GM12878 (cell line): Measurements from ENCODE around the gene CFAP299. TPM values are rescaled to one million over a fixed set of nuclear protein-coding genes. Genes with fewer than 3 reads are reported as not detected.

ENCODE experiments used
- ATAC-seq: fragments of 200-7000 bp; cut with Tn5 transposase; 3 replicates; pipeline ENCODE4 v1.9.1; 2020; ENCODE audit warnings: mild to moderate bottlenecking, moderate library complexity
- BruUV-seq: library from RNA; stranded (reverse); fragments of 400-500 nt; replicated peaks from 2 replicates; lab custom pipeline; 2021; lab: Mats Ljungman, UMichigan
- CTCF ChIA-PET: fragments of 300-600 bp; sonication (Branson Sonifier 250); formaldehyde crosslinking; extraction: SDS; loops from one replicate; lab custom pipeline; 2021; ENCODE audit warnings: inconsistent platforms; lab: Yijun Ruan, JAX
- POLR2A ChIA-PET: fragments of 350-600 bp; formaldehyde crosslinking; extraction: SDS; loops from one replicate; lab custom pipeline; 2021; ENCODE audit warnings: inconsistent platforms; lab: Charles Lee
- RAD21 ChIA-PET: fragments of 300-600 bp; sonication (Branson Sonifier 250); formaldehyde crosslinking; loops from one replicate; lab custom pipeline; 2023; ENCODE audit warnings: antibody characterized with exemption; ENCODE audit not compliant: unreplicated experiment; lab: Charles Lee
- SMC1A ChIA-PET: fragments of 300-600 bp; sonication (Branson Sonifier 250); formaldehyde crosslinking; loops from one replicate; lab custom pipeline; 2023; ENCODE audit not compliant: unreplicated experiment, uncharacterized antibody; lab: Charles Lee
- DNase-seq: peaks from one replicate; pipeline ENCODE4 v3.0.0-alpha.2; 2011; ENCODE audit warnings: low read depth, low spot score
- FAIRE-seq: peaks from 3 replicates; lab custom pipeline; 2011; peaks lifted over from hg19 to GRCh38; lab: Jason Lieb, UNC
- H2AFZ ChIP-seq: 2 replicates; pipeline ENCODE4 v1.6.0; 2011; ENCODE audit warnings: low read depth, low read length, control low read depth; ENCODE audit not compliant: control insufficient read depth
- H3K27ac ChIP-seq: 2 replicates; pipeline ENCODE4 v1.5.1; 2011; ENCODE audit warnings: control low read depth; ENCODE audit not compliant: control insufficient read depth, insufficient read depth
- H3K27me3 ChIP-seq, 2 experiments: replicated peaks in 1 of 2; 2 replicates each; pipeline versions ENCODE4 v1.6.0 to v1.6.1; 2011; ENCODE audit warnings: low read length in 1 of 2; ENCODE audit not compliant: control insufficient read depth in 2 of 2, insufficient read depth in 2 of 2
- H3K36me3 ChIP-seq, 2 experiments: 2 replicates each; pipeline ENCODE4 v1.5.1; 2011; ENCODE audit warnings: low read length in 1 of 2; ENCODE audit not compliant: control insufficient read depth in 2 of 2, insufficient read depth in 2 of 2
- H3K4me1 ChIP-seq: 2 replicates; pipeline ENCODE4 v1.6.1; 2011; ENCODE audit warnings: mild to moderate bottlenecking, low read length, moderate library complexity, mixed read lengths; ENCODE audit not compliant: control insufficient read depth, insufficient read depth
- H3K4me2 ChIP-seq: 2 replicates; pipeline ENCODE4 v1.6.0; 2011; ENCODE audit warnings: control low read depth; ENCODE audit not compliant: control insufficient read depth, insufficient read depth
- H3K4me3 ChIP-seq: fragments of 200-600 bp; sonication (generic); 2 replicates; pipeline ENCODE4 v1.5.1; 2016
- H3K79me2 ChIP-seq: 2 replicates; pipeline ENCODE4 v1.6.0; 2011; ENCODE audit warnings: low read length; ENCODE audit not compliant: control insufficient read depth, insufficient read depth
- H3K9ac ChIP-seq: 2 replicates; pipeline ENCODE4 v1.8.0; 2011; ENCODE audit warnings: low read length, control low read depth, mixed read lengths; ENCODE audit not compliant: control insufficient read depth, insufficient read depth
- H3K9me3 ChIP-seq: replicated peaks from 3 replicates; pipeline ENCODE4 v1.5.1; 2011; ENCODE audit warnings: mild to moderate bottlenecking, low read length; ENCODE audit not compliant: control insufficient read depth, insufficient read depth
- H4K20me1 ChIP-seq: 2 replicates; pipeline ENCODE4 v1.6.0; 2011; ENCODE audit not compliant: control insufficient read depth, insufficient read depth
- BACH1 ChIP-seq: fragments of 450-650 bp; IDR thresholded peaks from 2 replicates; pipeline ENCODE4 v1.6.1; 2017; ENCODE audit warnings: mild to moderate bottlenecking, borderline replicate concordance
- CHD1 ChIP-seq: IDR thresholded peaks from 2 replicates; pipeline ENCODE4 v1.6.1; 2012; ENCODE audit warnings: low read depth, low read length, improper control_type of control experiment
- EED ChIP-seq: sonication (generic); IDR thresholded peaks from 2 replicates; pipeline ENCODE4 v1.6.1; 2016; ENCODE audit warnings: antibody characterized with exemption, low read depth
- EZH2 ChIP-seq: IDR thresholded peaks from 2 replicates; pipeline ENCODE4 v1.6.1; 2012; ENCODE audit warnings: low read depth, mild to moderate bottlenecking, control low read depth, inconsistent platforms, low read length, borderline replicate concordance; ENCODE audit not compliant: control insufficient read depth
- FOS ChIP-seq: IDR thresholded peaks from 3 replicates; pipeline ENCODE4 v1.6.1; 2011; ENCODE audit warnings: borderline replicate concordance; ENCODE audit not compliant: insufficient read length; ENCODE audit errors: extremely low read depth
- GATAD2B ChIP-seq: fragments of 450-650 bp; conservative IDR thresholded peaks from 2 replicates; pipeline ENCODE4 v1.6.1; 2017; ENCODE audit warnings: low read depth, mild to moderate bottlenecking, moderate library complexity
- HDAC2 ChIP-seq: fragments of 200-600 bp; sonication (generic); IDR thresholded peaks from 2 replicates; pipeline ENCODE4 v1.6.1; 2017
- MYC ChIP-seq: IDR thresholded peaks from 2 replicates; pipeline ENCODE4 v1.6.1; 2011; ENCODE audit warnings: mild to moderate bottlenecking, low read length, moderate library complexity, inconsistent platforms; ENCODE audit not compliant: insufficient read depth, insufficient replicate concordance, insufficient read length, severe bottlenecking
- NFIC ChIP-seq: IDR thresholded peaks from 2 replicates; pipeline ENCODE4 v1.6.1; 2012; ENCODE audit warnings: low read depth, mild to moderate bottlenecking, inconsistent platforms, low read length, moderate library complexity
- PML ChIP-seq: IDR thresholded peaks from 2 replicates; pipeline ENCODE4 v1.6.1; 2012; ENCODE audit warnings: low read length, inconsistent platforms
- RAD21 ChIP-seq: IDR thresholded peaks from 2 replicates; pipeline ENCODE4 v1.6.1; 2011; ENCODE audit warnings: mild to moderate bottlenecking, low read depth, low read length, moderate library complexity; ENCODE audit not compliant: insufficient read depth
- RELA ChIP-seq: fragments of 450-650 bp; IDR thresholded peaks from 2 replicates; pipeline ENCODE4 v1.8.0; 2014; ENCODE audit warnings: borderline replicate concordance; ENCODE audit not compliant: partially characterized antibody
- WGBS: methylation state at CpG from one replicate; pipeline ENCODE4 v1.1.6; 2016; ENCODE audit warnings: low lambda C conversion rate; ENCODE audit not compliant: insufficient replicate concordance, insufficient coverage; ENCODE audit errors: missing lambda C conversion rate; 5-methylcytosine and 5-hydroxymethylcytosine counted together
- in situ Hi-C: fragments of 300-500 bp; cut with MboI; formaldehyde crosslinking; loops from 9 replicates; pipeline ENCODE4 v1.14.3; 2018; ENCODE audit warnings: mixed read lengths
- intact Hi-C: fragments of 100-400 bp; cut with micrococcal nuclease; formaldehyde crosslinking; loops from one replicate; pipeline ENCODE4 v1.14.2; 2022; ENCODE audit not compliant: unreplicated experiment
- polyA plus RNA-seq, 11 experiments: library from polyadenylated mRNA; depleted of rRNA in 4 of 11; unstranded in 6 of 11; stranded (reverse) in 5 of 11; fragments of >200 nt; fragmentation: Nextera tagmentation in 4 of 11; fragmentation: Illumina TruSeq in 1 of 11; extraction: Ambion mirVana in 4 of 11; extraction: Trizol in 1 of 11; gene quantifications; 1 replicate in 1 of 11; 2 replicates in 10 of 11; pipeline versions ENCODE4 v1.2.1 to v1.2.3, GENCODE V29; 2011 to 2016; ENCODE audit warnings: inconsistent platforms in 2 of 11, missing spikeins in 2 of 11, low read depth in 1 of 11
- total RNA-seq, 4 experiments: library from RNA; depleted of rRNA in 3 of 4; stranded (reverse); fragments of >200 nt in 3 of 4; fragmentation: Illumina TruSeq in 1 of 4; extraction: Trizol in 1 of 4; gene quantifications; 2 replicates each; pipeline versions ENCODE4 v1.2.1 to v1.2.3, GENCODE V29; 2013 to 2021
- TF ChIP-seq, protein P1 (sequence below): IDR thresholded peaks from 2 replicates; pipeline ENCODE4 v1.6.1; 2011; ENCODE audit warnings: borderline replicate concordance, low read depth, mild to moderate bottlenecking, moderate library complexity, low read length; ENCODE audit not compliant: insufficient read depth, poor library complexity, severe bottlenecking
- TF ChIP-seq, protein P2 (sequence below): IDR thresholded peaks from 2 replicates; pipeline ENCODE4 v1.6.1; 2011; ENCODE audit warnings: mild to moderate bottlenecking, low read depth, low read length, moderate library complexity; ENCODE audit not compliant: insufficient replicate concordance

Gene CFAP299
- total and polyA plus RNA-seq, 10 of the 15 experiments (the other 5 are each of a cell fraction or from before 2014, with no cell fraction given), result 0.06 to 0.34 TPM; not detected in 8

DNA sequence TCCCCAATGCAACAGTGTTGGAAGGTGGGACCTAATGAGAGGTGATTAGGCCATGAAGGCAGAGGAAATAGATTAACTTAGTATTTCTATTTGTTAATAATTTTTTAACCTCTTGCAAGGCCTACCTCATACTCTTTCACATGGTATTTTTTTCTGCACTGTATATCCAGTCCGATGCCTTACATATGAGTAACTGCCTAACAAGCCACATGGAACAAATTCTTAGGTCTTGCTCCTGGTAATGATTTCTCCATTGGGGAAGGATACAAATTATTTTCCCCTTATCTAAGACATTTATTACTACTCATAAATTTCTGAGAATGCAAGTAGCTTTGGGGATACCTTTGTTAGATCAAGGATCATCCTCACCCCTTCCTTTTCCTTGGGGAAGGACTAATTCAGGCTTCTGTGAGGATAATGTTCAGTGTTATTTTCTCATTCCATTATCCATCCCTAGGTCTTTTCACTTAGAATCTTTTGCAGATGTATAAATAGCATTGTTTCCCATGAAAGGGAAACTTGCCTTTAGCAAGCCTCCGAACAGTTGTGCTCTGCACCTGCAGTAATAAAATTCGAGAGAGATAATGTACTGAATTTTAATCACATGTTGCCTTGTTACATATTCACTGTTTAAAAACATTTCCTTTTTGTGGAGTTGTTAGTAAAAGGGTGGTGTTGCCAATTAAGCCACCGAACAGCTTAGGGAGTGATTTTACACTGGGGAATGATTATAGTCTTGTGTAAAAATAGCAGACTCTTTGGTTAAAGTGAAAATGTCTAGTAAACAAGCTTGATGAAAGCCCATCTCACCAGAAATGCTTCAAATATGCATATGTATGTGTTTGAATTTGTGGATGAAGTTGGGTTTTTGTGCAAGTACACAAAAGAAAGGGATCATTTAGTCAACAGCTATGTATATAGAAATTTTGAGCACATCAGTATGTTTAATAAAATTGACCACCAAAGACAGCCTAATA is 89.9 kb downstream of the CFAP299 start:
- ChIA-PET SMC1A (interaction anchor here (0.6 to 1.2 kb wide), 2 partner anchors 9 to 13 kb away, joined by 3 to 6 read pairs; no protein-coding TSS in a partner anchor), RAD21 (interaction anchor here (1.2 kb wide), 1 partner anchor 11 kb away, joined by 3 read pairs; no protein-coding TSS in a partner anchor), CTCF (interaction anchor here (0.6 to 1.0 kb wide), 2 partner anchors 13 to 39 kb away, joined by 3 read pairs; no protein-coding TSS in a partner anchor), POLR2A (interaction anchor here (0.8 kb wide), 1 partner anchor 179 kb away, joined by 4 read pairs; no protein-coding TSS in a partner anchor)
- no peak overlapping the region for H3K4me2 ChIP-seq
- WGBS, result 48% methylated on average over 4 of the region's 4 CpGs
- no peak overlapping the region for H3K4me3 ChIP-seq
- no peaks in the 10 kb centered on the region for H3K36me3 ChIP-seq
- no peaks in the 10 kb centered on the region for H3K4me1 ChIP-seq
- BruUV-seq, result no TSS peak
- no peak overlapping the region for H3K9ac ChIP-seq
- intact Hi-C loops (no loop called here), in situ Hi-C loops (no loop called here)
- H4K20me1 ChIP-seq, result no peaks in the 10 kb centered on the region
- H3K9me3 ChIP-seq, result no peaks in the 10 kb centered on the region
- H3K79me2 ChIP-seq, result no peaks in the 10 kb centered on the region
- DNase-seq (no peak), ATAC-seq (no peak), FAIRE-seq (no peak)
- no peak overlapping the region for H3K27ac ChIP-seq
- H3K27me3 ChIP-seq, result no peaks in the 10 kb centered on the region; a peak in 1 of 4 replicates
- H2AFZ ChIP-seq, result no peak overlapping the region
- TF ChIP-seq FOS (no peak), RELA (no peak), BACH1 (no peak), NFIC (no peak), CHD1 (no peak), HDAC2 (no peak), EED (no peak), PML (no peak), RAD21 (no peak), EZH2 (no peak), GATAD2B (no peak), MYC (no peak)
- TF ChIP-seq, protein P1, sequence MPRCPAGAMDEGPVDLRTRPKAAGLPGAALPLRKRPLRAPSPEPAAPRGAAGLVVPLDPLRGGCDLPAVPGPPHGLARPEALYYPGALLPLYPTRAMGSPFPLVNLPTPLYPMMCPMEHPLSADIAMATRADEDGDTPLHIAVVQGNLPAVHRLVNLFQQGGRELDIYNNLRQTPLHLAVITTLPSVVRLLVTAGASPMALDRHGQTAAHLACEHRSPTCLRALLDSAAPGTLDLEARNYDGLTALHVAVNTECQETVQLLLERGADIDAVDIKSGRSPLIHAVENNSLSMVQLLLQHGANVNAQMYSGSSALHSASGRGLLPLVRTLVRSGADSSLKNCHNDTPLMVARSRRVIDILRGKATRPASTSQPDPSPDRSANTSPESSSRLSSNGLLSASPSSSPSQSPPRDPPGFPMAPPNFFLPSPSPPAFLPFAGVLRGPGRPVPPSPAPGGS, result no peak
- TF ChIP-seq, protein P2, sequence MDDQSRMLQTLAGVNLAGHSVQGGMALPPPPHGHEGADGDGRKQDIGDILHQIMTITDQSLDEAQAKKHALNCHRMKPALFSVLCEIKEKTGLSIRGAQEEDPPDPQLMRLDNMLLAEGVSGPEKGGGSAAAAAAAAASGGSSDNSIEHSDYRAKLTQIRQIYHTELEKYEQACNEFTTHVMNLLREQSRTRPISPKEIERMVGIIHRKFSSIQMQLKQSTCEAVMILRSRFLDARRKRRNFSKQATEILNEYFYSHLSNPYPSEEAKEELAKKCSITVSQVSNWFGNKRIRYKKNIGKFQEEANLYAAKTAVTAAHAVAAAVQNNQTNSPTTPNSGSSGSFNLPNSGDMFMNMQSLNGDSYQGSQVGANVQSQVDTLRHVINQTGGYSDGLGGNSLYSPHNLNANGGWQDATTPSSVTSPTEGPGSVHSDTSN, result no peak
